GM13977 (cell line): Measurements from ENCODE around the gene EBPL.

Experiments
- DNase-seq: peaks from one replicate; pipeline ENCODE4 v3.0.0; 2012; ENCODE audit warnings: low spot score
- CTCF ChIP-seq: IDR thresholded peaks from 2 replicates; pipeline ENCODE4 v1.5.1; 2012; ENCODE audit warnings: mild to moderate bottlenecking, control low read depth; ENCODE audit not compliant: insufficient read depth; ENCODE audit errors: extremely low read depth, missing control alignments
- in situ Hi-C: fragments of 300-500 bp; cut with MboI; formaldehyde crosslinking; loops from one replicate; pipeline ENCODE4 v1.12.0; 2022; ENCODE audit warnings: low sequenced_read_pairs, low pct_unique_long_range_greater_than_20kb, mixed read lengths, inconsistent platforms; ENCODE audit not compliant: unreplicated experiment

The EBPL gene

GRCh38 chr13:49676581-49677298, 14.5 kb downstream of the EBPL start:
- in situ Hi-C loops, result no loop called here
- TF ChIP-seq CTCF, result no peak
- DNase-seq, result no peak

- TF ChIP-seq CTCF, result no peak
- in situ Hi-C loops, result loop anchor here (25.0 kb wide), 1 partner anchor 1391 kb away; no protein-coding TSS in a partner anchor
Observed at GRCh38 chr13:49670828-49671227, 20.5 kb downstream of the EBPL start.

GRCh38 chr13:49669735-49670309, 21.5 kb downstream of the EBPL start:
- DNase-seq, result peak; percentile 46
- peak; percentile 67 for TF ChIP-seq CTCF
- in situ Hi-C loops, result loop anchor here (25.0 kb wide), 1 partner anchor 1392 kb away; no protein-coding TSS in a partner anchor

More at GRCh38 chr13:49670828-49671227, 20.5 kb downstream of the EBPL start:
- DNase-seq, result no peak

GRCh38 chr13:49667773-49668172, 23.5 kb downstream of the EBPL start:
- no peak for DNase-seq
- in situ Hi-C loops, result loop anchor here (25.0 kb wide), 1 partner anchor 1395 kb away; no protein-coding TSS in a partner anchor
- no peak for TF ChIP-seq CTCF

- in situ Hi-C loops, result loop anchor here (25.0 kb wide), 1 partner anchor 1398 kb away; no protein-coding TSS in a partner anchor
- no peak for DNase-seq
Observed at GRCh38 chr13:49664606-49665005, 26.7 kb downstream of the EBPL start.

GRCh38 chr13:49657241-49657641, 34.0 kb downstream of the EBPL start:
- no peak for DNase-seq
- no peak for TF ChIP-seq CTCF
- in situ Hi-C loops, result loop anchor here (10.0 to 25.0 kb wide), 2 partner anchors 188 to 1405 kb away; no protein-coding TSS in a partner anchor

More at GRCh38 chr13:49664606-49665005, 26.7 kb downstream of the EBPL start:
- no peak for TF ChIP-seq CTCF
